ENCODE data around the gene ATP2A3.

The ATP2A3 gene

GRCh38 chr17:3990386-3991127 lies 26.3 kb upstream of the ATP2A3 start:
- no peak for DNase-seq

GRCh38 chr17:3989041-3989886 lies 25.0 kb upstream of the ATP2A3 start:
- no peak for DNase-seq

DNA sequence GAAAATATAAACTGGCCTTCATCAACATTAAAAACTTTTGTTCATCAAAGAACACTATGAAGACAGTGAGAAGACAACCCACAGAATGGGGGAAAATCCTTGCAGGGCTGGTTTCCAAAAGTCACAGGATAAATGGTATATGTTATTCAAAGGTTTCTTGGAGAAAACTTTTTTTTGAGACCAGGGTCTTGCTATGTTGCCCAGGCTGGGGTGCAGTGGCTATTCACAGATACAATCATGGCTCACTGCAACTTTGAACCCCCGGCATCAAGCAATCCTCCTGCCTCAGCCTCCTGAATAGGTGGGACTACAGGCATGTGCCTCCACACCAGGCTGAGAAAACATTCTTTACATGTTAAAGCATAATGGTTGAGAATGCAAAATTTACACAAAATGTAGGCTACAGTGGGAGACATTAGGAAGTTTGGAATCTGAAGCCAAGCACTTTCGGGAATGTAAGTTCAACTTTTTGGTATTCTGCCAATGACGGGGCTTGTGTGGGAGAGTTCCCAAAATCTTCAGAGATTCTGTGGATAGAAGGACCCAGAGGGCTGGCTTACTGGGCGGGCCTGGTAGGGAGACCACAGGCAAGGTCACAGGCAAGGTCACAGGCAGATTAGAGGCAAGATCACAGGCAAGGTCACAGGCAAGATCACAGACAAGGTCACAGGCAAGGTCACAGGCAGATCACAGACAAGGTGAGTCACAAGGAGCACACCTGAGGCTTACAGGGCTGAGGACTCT lies 24.2 kb upstream of the ATP2A3 start:
- no peak for DNase-seq

DNA sequence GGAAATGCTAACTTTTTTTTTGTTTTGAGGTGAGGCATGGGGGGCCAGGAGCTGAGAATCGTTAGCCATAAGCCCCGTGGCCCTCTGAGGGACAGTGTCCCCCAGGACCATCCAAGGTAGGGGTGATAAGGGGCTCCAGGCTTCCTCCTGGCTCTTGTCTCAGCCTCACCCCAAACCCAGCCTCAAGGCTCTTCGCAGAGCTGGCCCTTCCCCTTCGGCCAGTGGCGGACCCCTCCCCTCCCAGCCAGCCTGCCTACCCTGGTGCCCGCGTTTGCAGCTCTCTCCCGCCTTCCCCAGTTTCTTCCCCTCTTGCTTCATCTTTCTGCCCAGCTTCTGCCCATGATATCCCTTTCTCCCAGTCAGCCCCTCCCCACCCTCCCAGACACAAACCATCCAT lies 22.7 kb upstream of the ATP2A3 start:
- DNase-seq, result no peak

GRCh38 chr17:3986270-3986938 lies 22.2 kb upstream of the ATP2A3 start:
- DNase-seq, result no peak

DNA sequence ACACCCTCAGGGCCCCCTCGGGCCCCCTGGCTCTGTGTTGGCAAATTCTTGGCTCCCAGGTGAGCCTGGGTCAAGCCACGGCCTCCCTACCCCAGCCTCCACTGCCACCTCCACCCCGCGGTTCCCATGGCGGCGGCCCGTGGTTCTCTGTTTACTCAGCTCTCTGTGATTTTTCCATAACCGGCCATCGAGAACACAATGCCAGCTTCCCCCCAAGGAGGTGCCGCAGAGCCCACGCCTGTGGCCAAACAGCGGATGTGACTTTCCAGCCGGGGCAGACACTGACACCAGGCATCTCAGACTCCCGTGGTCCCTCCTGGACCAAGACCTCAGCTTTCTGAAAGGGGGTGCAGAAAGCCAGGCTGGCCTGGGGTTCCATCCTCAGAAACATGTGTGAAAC lies 21.6 kb upstream of the ATP2A3 start:
- DNase-seq, result no peak

DNA sequence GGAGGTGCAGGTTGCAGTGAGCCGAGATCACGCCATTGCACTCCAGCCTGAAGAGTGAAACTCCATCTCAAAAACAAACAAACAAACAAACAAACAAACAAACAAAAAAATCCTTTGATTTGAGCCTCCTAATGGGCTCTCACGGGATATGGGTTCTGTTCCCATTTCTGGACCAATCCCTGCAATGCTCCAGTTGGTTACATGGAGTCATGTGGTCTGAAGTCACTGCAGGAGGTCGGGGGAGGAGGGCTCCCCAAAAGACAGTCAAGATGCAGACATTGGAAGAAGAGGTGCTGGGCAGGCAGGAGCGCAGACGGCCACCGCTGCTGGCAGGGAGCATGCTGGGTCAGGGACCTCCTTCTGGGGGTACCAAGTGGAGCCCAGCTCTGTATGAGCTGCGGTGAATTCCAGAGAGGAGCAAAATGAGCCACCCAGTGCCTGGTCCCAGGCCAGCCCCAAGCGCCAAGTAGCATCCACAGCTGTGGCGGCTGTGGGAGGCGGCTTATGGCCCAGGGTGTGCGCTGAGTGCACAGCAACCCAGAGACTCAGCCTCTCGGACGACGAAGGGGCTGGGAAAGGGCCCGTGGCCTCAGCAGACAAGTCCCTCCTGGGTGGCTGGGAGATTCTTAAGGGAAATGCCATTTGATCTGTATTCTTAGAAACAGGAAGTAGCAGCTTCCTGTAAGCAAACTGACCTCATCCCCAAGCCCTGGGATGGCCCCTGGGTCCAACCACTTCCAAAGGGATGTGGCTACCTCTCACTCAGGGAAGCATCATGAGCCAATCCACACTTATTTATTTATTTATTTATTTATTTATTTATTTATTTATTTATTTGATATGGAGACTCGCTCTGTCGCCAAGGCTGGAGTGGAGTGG lies 19.6 kb upstream of the ATP2A3 start:
- DNase-seq, result no peak

DNA sequence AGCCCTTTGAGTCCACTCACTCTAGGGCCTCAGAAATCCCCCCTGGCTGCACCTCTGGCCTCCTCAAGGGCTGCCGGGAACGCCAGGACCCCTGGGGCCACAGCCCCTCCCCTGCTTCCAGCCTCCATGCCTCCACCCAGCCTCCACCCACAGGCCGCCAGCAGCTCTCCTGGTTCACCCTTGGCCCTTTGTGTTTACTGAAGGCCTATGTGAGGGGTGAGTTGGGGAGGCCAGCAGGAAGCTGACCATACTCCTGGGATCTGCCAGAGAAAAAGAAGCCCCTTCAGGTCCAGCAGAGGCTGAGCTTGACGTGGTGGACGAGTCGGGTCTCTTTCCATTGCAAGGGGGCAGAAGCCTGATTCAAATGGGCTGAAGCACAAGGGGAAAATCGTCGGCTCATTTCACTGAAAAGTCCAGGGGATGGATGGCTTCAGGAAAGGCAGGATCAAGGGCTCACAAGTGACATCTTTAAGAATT lies 18.3 kb upstream of the ATP2A3 start:
- DNase-seq, result no peak

DNA sequence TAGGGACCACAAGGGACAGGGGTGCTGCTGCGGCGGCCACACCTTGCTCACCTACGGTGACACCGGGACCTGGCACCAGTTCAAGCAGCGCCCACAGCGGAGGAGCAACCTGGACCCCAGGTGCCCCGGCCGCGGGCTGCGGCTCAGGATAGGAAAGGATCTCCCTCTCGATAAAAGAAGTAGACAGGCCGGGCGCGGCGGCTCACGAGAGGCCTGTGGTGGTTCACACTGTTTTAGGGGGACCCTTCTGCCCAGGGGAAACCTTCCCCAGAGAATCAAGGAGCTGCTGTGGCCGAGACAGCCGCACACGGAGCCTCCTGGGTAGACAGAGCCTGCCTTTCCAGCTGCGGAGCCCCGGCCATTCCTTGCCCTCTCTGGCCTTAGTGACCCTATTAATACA lies 17.9 kb upstream of the ATP2A3 start:
- DNase-seq, result no peak

- no peak for DNase-seq
These were observed 17.2 kb upstream of the ATP2A3 start for GRCh38 chr17:3981455-3981854.

DNA sequence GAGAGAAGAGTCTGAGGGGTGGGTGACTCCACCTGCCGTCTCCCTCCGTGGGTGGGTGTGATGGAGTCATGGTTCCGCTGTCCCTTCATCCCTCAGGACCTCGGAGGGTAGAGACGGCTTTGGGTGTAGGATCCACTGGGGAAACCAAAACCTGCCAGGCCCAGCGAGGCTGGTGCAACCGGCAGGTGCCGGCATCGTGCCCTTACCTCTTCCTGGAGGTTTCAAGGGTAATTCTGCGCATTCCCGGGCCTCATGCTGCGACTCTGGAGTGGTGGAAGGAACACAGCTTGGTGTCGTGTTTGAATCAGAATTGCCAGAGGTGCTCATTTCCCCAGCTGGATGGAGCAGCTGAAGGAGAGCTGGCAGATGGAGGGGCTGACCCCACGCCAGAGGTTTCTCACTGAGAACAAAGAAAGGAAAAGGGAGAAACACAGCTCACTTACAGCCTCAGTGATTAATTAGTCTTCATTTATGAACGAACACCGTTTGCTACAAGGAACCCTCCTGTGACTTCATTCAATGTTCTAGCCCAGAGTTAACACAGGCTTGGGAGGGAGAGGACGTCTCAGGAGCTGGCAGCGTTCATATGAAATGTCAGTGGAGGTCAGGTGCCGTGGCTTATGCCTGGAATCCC lies 16.3 kb upstream of the ATP2A3 start:
- no peak for DNase-seq

DNA sequence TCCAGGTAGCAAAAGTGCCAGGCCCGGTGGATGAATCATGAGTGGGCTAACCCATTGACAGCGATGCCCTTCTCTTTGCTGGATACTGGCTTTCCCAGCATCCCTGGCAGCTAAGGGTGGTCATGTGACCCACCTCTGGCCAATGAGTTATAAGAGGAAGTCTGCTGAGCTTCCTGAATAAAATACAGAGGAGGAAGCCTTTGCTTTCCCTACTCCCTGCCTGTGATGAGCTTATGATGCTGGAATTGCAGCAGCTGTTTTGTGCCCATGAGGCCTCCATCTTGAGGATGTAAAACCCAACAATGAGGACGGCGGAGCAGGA lies 15.0 kb upstream of the ATP2A3 start:
- DNase-seq, result no peak

- no peak for DNase-seq
These were observed 14.4 kb upstream of the ATP2A3 start for GRCh38 chr17:3978421-3979289.

DNA sequence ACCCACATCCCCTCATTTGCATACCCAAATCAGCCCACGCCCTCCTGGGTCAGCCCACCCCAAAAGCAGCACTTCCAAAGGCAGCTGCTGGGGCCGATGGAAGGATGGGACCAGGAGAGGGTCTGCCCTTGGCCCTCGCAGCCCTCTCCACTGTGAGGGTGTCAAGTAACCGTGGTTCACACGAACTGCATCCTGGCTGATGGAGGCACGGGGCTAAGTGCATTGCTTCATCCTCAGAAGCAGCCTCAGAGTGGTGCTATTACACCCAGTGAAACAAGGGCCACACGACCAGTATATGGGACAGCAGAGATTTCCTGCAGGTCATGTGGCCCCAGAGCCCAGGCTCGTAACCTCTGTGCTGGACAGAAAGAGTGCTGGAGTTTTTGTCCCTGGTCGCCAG lies 13.2 kb upstream of the ATP2A3 start:
- DNase-seq, result no peak

DNA sequence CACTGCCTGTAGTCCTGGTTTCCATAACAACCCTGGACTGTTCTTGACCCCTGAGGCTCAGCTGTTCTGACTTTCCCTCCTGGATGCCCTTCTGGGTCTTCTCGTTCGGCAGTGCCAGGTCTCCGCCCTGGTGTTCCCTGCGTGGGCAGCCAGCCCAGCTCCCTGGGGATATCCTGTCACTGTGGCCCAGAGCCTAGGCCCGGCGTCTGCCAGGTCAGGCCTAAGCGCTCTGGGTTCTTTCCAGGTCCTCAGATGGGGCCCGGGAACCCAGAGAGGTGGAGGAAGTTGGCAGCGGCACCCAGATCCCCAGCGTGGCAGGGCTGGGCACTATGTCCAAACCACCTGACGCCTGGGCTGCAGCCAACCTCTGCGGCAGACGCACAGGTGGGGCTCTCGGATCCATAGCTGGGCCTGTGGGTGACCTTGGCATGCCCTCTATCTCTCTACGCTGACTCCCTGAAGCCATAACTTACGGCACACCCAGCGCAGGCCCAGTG lies 12.5 kb upstream of the ATP2A3 start:
- DNase-seq, result no peak

DNA sequence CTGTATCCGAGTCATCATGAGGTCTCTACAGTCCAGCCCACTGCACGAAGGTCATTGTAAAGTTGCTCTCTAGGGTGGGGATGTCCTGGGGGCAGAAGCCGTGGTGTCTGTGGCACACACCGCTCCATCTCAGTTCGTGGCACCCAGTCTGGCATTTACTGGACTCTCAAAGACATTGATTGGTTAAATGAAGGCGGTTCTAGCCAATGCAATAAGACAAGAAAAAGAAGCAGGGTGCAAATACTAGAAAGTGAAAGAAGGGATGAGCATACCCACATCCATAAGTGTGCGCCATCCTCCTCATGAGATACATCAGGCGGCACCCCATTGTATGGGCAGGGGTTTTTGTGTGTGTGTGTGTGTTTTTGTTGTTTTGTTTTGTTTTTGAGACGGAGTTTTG lies 10.7 kb upstream of the ATP2A3 start:
- no peak for DNase-seq

GRCh38 chr17:3974138-3974687 lies 10.0 kb upstream of the ATP2A3 start:
- no peak for DNase-seq

DNA sequence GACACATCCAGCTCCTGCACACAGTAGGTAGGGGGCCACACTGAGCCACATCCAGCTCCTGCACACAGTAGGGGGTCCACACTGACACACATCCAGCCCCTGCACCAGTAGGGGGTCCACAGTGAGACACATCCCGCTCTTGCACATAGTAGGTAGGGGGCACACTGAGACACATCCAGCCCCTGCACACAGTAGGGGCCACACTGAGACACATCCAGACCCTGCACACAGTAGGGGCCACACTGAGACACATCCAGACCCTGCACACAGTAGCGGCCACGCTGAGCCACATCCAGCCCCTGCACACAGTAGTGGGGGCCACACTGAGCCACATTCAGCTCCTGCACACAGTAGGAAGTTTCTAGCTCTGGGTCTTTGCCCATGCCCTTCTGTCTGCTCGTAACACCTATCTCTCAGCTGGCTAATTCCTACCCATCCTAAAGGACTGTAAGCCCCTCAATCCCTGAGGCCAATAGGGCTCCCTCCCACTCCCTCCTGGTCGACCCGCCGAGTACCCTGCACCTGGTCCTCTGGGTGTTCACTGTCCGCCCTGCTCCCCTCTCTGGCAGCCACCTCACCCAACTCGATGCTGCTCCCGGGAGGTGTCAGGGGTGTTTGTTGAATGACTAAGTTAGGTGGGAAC lies 9.4 kb upstream of the ATP2A3 start:
- DNase-seq, result no peak

GRCh38 chr17:3972931-3973330 lies 8.7 kb upstream of the ATP2A3 start:
- DNase-seq, result no peak
